Activated gamma-delta T cell treated with anti-CD3 and anti-CD28 coated beads, Interleukin-2, amount 50 U/mL, for 16 hours (primary cell): ENCODE results near the gene SIGLEC5.

Experiments used
- DNase-seq: peaks from one replicate; pipeline ENCODE4 v3.0.0-alpha.2; 2020; ENCODE audit warnings: low read depth

Gene SIGLEC5

GRCh38 chr19:51587264-51588191 is 42.7 kb downstream of the SIGLEC5 start:
- no peak for DNase-seq

GRCh38 chr19:51586799-51587198 is 43.4 kb downstream of the SIGLEC5 start:
- DNase-seq: no peak

GRCh38 chr19:51586103-51586728 is 44.0 kb downstream of the SIGLEC5 start:
- no peak for DNase-seq

- no peak for DNase-seq
Measured at GRCh38 chr19:51576850-51577249, 53.4 kb downstream of the SIGLEC5 start.

GRCh38 chr19:51573331-51573730 is 56.9 kb downstream of the SIGLEC5 start:
- DNase-seq: no peak

GRCh38 chr19:51572908-51573307 is 57.3 kb downstream of the SIGLEC5 start:
- no peak for DNase-seq

GRCh38 chr19:51572410-51572809 is 57.8 kb downstream of the SIGLEC5 start:
- no peak for DNase-seq

- DNase-seq: no peak
Measured at GRCh38 chr19:51571599-51571998, 58.6 kb downstream of the SIGLEC5 start.

- peak; percentile 78 for DNase-seq
Measured at GRCh38 chr19:51570962-51571575, 59.1 kb downstream of the SIGLEC5 start, which contains the start of gene ZNF175. TSS of gene ZNF175 (plus strand) at chr19:51571283. CDS start at chr19:51573330, 2,047 bp downstream.

GRCh38 chr19:51568456-51568855 is 61.7 kb downstream of the SIGLEC5 start:
- DNase-seq: no peak

GRCh38 chr19:51567583-51567982 is 62.6 kb downstream of the SIGLEC5 start:
- no peak for DNase-seq

GRCh38 chr19:51566489-51567100 is 63.6 kb downstream of the SIGLEC5 start:
- no peak for DNase-seq

GRCh38 chr19:51565583-51565982 is 64.6 kb downstream of the SIGLEC5 start:
- DNase-seq: no peak

- DNase-seq: no peak
Measured at GRCh38 chr19:51564791-51565190, 65.4 kb downstream of the SIGLEC5 start.
